Gastroesophageal sphincter (tissue), 4 donors: ENCODE data around the gene PLEKHA3. TPM values are rescaled to one million over a fixed set of nuclear protein-coding genes. Genes with fewer than 3 reads are reported as not detected.

Experiments used
- ATAC-seq: fragments of 150-250 bp; one replicate; pipeline ENCODE4 v1.9.1; 2016; ENCODE audit warnings: mild to moderate bottlenecking, moderate library complexity
- H3K27ac ChIP-seq, 4 donors: fragments of 200-600 bp; sonication (generic) in 3 of 4; 1 replicate in 3 of 4; 2 replicates in 1 of 4; pipeline ENCODE4 v1.5.1; 2016 to 2019
- H3K27me3 ChIP-seq: fragments of 200-600 bp; sonication (generic); one replicate; pipeline ENCODE4 v1.5.1; 2019
- H3K36me3 ChIP-seq, 2 donors: fragments of 200-600 bp; sonication (generic); one replicate each; pipeline ENCODE4 v1.5.1; 2019; ENCODE audit warnings: control low read depth in 1 of 2
- H3K4me1 ChIP-seq, 3 donors: fragments of 200-600 bp; sonication (generic); 1 replicate in 2 of 3; 2 replicates in 1 of 3; pipeline ENCODE4 v1.5.1; 2016 to 2019; ENCODE audit warnings: control low read depth in 2 of 3
- H3K4me3 ChIP-seq, 2 donors: fragments of 200-600 bp; sonication (generic); one replicate each; pipeline ENCODE4 v1.5.1; 2019; ENCODE audit warnings: mild to moderate bottlenecking in 1 of 2, moderate library complexity in 1 of 2
- H3K9me3 ChIP-seq, 3 donors: fragments of 200-600 bp; sonication (generic); one replicate each; pipeline ENCODE4 v1.5.1; 2017 to 2019; ENCODE audit warnings: control low read depth in 2 of 3
- CTCF ChIP-seq, 4 experiments: fragments of 200-600 bp in 2 of 4; fragments of 450-650 bp in 2 of 4; sonication (generic) in 1 of 4; IDR thresholded peaks; one replicate each; pipeline ENCODE4 v1.5.1; 2017 to 2019; ENCODE audit warnings: antibody characterized with exemption in 4 of 4, mild to moderate bottlenecking in 2 of 4, moderate library complexity in 2 of 4
- EP300 ChIP-seq: sonication (generic); formaldehyde crosslinking; IDR thresholded peaks from one replicate; pipeline ENCODE4 v1.6.1; 2017; ENCODE audit warnings: antibody characterized with exemption, mild to moderate bottlenecking
- POLR2A ChIP-seq, 2 donors: fragments of 450-650 bp; IDR thresholded peaks; one replicate each; pipeline ENCODE4 v1.6.1; 2017; ENCODE audit warnings: antibody characterized with exemption in 2 of 2, mild to moderate bottlenecking in 2 of 2, moderate library complexity in 1 of 2
- POLR2AphosphoS5 ChIP-seq: sonication (generic); formaldehyde crosslinking; IDR thresholded peaks from one replicate; pipeline ENCODE4 v1.6.1; 2017; ENCODE audit warnings: antibody characterized with exemption
- WGBS, 2 donors: methylation state at CpG; one replicate each; pipeline ENCODE4 v1.1.5; 2018; ENCODE audit warnings: low coverage in 1 of 2; 5-methylcytosine and 5-hydroxymethylcytosine counted together
- total RNA-seq, 4 donors: library from RNA; depleted of rRNA; stranded (reverse); fragments of >200 nt; gene quantifications; one replicate each; pipeline ENCODE4 v1.1.0, GENCODE V29; 2016

The PLEKHA3 gene
- total RNA-seq, 4 donors from 2014 or later = 21.4 to 35.6 (median 31.8) TPM

GRCh38 chr2:178484245-178485041 lies 4.2 kb downstream of the PLEKHA3 start:
- H3K27me3 ChIP-seq = no peaks in the 10 kb centered on the region
- WGBS, 2 donors = 45 to 49% methylated on average over 4 to 6 of the region's 6 CpGs
- H3K27ac ChIP-seq = no peak overlapping the region
- H3K4me3 ChIP-seq = no peak overlapping the region
- H3K9me3 ChIP-seq = no peaks in the 10 kb centered on the region
- TF ChIP-seq CTCF (IDR thresholded peaks at IDR 0.05) (no peak), POLR2AphosphoS5 (no peak), POLR2A (IDR thresholded peaks at IDR 0.05) (no peak), EP300 (no peak)
- ATAC-seq = no peak
- peaks cover 0 to 24% of the 10 kb centered on the region in 2 donors for H3K36me3 ChIP-seq
- peaks cover 18 to 54% (median 22%) of the 10 kb centered on the region in 3 donors for H3K4me1 ChIP-seq

GRCh38 chr2:178485356-178485755 lies 5.1 kb downstream of the PLEKHA3 start:
- no peak for ATAC-seq
- no peak overlapping the region for H3K27ac ChIP-seq
- H3K27me3 ChIP-seq = no peaks in the 10 kb centered on the region
- WGBS, 2 donors = 60 to 67% methylated on average over 3 of the region's 3 CpGs
- peaks cover 0 to 33% of the 10 kb centered on the region in 2 donors for H3K36me3 ChIP-seq
- H3K4me1 ChIP-seq = peaks cover 14 to 49% (median 18%) of the 10 kb centered on the region in 3 donors
- H3K4me3 ChIP-seq = no peak overlapping the region
- H3K9me3 ChIP-seq = no peaks in the 10 kb centered on the region
- TF ChIP-seq POLR2A (IDR thresholded peaks at IDR 0.05) (no peak), EP300 (no peak), POLR2AphosphoS5 (no peak), CTCF (IDR thresholded peaks at IDR 0.05) (no peak)

- ATAC-seq = no peak
- 84 to 97% methylated on average over 6 of the region's 6 CpGs for WGBS, 2 donors
- Histone ChIP-seq H3K4me3 (no peak overlapping the region), H3K4me1 (no peaks in the 10 kb centered on the region), H3K27ac (no peak overlapping the region), H3K36me3 (peaks cover 13 to 87% of the 10 kb centered on the region in 2 donors), H3K9me3 (no peaks in the 10 kb centered on the region), H3K27me3 (no peaks in the 10 kb centered on the region)
- no peak for TF ChIP-seq POLR2AphosphoS5
- TF ChIP-seq CTCF (IDR thresholded peaks at IDR 0.05) = no peak
- TF ChIP-seq EP300 = no peak
- TF ChIP-seq POLR2A (IDR thresholded peaks at IDR 0.05) = no peak
Measured at GRCh38 chr2:178491612-178492011, 11.4 kb downstream of the PLEKHA3 start.

GRCh38 chr2:178496049-178496448 lies 15.8 kb downstream of the PLEKHA3 start:
- Histone ChIP-seq H3K4me1 (no peaks in the 10 kb centered on the region), H3K27ac (no peak overlapping the region), H3K36me3 (peaks cover 21 to 98% of the 10 kb centered on the region in 2 donors), H3K27me3 (no peaks in the 10 kb centered on the region), H3K4me3 (no peak overlapping the region), H3K9me3 (no peaks in the 10 kb centered on the region)
- ATAC-seq = no peak
- no peak for TF ChIP-seq POLR2AphosphoS5
- no peak for TF ChIP-seq EP300
- no peak for TF ChIP-seq POLR2A (IDR thresholded peaks at IDR 0.05)
- TF ChIP-seq CTCF (IDR thresholded peaks at IDR 0.05) = no peak
- WGBS, 2 donors = 74 to 84% methylated on average over 4 of the region's 4 CpGs

GRCh38 chr2:178498137-178498536 lies 17.9 kb downstream of the PLEKHA3 start:
- Histone ChIP-seq H3K27me3 (no peaks in the 10 kb centered on the region), H3K4me3 (no peak overlapping the region), H3K27ac (no peak overlapping the region), H3K36me3 (peaks cover 34 to 99% of the 10 kb centered on the region in 2 donors), H3K4me1 (no peaks in the 10 kb centered on the region), H3K9me3 (no peaks in the 10 kb centered on the region)
- TF ChIP-seq CTCF (IDR thresholded peaks at IDR 0.05) (no peak), EP300 (no peak), POLR2AphosphoS5 (no peak)
- ATAC-seq = no peak
